NCI-H526 (cell line): ENCODE measurements around the gene MAFB.

Experiments used
- DNase-seq, 2 experiments: peaks; one replicate each; lab custom pipeline; 2025; lab: John Stamatoyannopoulos, UW

Gene MAFB

DNA sequence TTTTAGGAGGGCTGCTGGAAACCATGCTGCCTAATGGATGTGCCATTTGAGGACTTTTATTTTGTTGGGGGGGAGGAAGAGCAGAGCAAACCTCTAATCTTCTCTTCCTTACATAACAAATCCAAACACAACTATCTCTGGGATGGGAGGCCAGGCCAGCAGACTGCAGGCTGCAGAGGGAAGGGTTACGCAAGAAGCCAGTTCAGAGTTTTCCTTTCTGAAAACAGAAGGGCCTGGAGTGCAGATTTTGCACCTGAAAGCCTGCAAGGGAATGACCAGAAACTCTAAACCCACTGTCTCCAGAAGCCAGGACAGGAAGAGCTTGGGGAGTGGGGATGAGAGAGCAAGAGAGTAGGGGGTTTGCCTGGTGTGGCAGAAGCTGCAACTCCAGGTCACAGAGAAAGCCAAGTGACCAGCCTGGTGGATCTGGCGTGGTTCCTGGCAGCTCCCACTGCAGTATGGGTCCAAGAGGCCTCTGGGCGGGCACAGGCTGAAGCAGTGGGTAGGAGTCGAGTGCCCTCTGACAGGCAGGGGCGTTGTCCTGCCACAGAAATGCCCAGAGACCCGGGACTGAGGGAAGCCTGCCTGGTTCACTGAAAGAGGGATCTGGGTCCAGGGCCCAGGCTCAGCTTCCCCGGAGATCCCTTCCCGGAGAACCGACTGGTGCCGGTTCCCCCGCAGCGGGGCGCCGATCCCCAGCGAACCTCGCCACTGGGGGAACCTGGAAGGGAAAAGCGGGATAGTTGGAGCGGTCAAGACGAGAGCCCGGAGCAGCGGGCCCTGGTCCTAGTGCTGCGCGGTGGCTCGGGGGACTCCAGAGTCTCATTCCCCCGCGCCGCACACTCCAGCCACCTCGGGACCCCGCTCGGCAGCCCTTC is 6.7 kb downstream of the MAFB start:
- DNase-seq, result no peak

DNA sequence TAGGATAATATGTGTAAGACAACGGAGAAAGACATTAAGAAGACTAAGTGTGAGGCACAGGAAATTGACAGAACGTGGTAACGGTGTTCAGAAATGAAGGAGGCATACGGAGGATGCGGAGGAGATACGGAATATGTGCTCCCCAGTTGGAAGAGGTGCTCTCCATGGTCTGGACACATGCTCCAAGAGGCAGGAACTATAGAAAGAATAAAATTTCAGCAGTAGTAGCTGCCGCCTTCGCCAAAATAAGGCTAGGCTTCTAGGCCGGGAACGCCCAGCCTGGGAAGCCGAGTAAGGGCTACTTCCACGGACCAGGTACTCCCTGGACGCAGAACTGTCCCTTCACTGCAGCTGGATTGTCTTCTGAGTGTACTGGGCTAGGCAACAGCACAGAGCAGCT is 7.4 kb downstream of the MAFB start:
- DNase-seq, result no peak

DNA sequence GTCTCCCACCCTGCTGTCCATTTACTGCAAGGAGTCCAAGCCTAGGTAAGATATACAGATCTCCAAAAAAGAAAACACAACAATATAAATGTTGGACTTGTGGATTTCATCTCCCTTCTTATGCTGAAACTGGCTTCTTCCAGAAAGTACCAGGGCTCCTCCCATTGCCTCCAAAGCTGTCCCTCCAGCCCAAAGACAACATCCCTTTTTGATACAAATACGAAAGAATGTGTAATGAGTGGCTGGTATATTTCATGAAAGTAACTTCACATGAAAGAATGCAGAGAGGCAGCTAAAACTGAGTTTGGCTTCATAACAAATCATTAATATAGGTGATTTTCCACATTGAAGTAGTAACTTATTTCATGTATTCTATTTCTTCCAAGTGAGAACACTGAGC is 7.9 kb downstream of the MAFB start:
- no peak for DNase-seq

DNA sequence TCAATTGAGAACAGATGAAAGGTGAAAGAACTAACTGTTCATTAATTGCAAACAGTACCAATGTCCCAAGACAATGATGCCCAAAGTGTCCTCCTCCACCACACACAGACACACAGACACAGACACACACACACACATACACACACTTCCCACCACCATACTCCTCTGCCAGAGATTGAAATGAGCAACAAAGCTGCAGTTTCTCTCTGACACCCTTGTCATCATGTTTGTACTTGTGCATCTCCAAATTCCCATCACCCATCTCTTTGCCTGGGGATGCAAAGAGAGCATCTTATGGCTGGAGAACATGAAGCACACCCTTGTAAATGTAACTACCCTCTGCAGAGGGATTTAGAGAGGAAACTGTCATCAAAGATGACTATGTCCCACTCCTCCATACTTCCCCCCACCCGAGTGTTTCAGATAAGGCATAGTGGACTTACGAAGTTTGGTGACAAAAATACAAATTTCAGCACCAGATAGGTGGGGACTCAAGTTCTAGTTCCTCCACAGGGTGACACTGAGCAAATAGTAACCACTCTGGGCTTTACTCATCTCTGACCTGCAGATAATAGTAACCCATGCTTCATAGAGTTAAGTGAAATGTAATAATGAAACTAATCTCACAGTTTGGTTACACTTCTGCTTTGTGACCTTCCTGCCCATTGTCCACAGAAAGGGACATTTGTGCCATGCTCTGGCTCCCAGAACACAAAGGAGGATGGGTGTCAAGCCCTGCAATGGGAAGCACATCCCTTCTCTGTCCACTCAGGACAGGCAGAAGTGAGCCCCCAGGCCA is 8.7 kb downstream of the MAFB start:
- DNase-seq, result no peak

DNA sequence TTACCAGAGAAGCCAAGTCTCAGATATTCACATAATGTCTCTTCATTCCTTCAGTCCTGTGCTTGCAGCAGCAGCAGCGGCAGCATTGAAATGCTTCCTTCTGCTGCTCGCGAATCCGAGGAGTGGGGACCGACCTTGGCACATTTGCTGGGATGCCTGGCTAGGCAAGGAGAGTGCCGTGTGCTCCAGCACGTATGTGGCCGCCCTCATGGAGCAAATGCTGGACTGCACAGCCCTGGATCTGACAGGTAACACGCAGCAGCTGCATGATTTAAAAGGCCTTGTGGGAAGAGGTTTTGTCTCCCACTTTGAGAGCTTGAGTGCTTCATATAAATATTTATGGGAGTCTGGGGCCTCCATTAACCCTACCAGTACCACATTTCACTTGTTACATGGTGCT is 9.9 kb downstream of the MAFB start:
- no peak for DNase-seq

DNA sequence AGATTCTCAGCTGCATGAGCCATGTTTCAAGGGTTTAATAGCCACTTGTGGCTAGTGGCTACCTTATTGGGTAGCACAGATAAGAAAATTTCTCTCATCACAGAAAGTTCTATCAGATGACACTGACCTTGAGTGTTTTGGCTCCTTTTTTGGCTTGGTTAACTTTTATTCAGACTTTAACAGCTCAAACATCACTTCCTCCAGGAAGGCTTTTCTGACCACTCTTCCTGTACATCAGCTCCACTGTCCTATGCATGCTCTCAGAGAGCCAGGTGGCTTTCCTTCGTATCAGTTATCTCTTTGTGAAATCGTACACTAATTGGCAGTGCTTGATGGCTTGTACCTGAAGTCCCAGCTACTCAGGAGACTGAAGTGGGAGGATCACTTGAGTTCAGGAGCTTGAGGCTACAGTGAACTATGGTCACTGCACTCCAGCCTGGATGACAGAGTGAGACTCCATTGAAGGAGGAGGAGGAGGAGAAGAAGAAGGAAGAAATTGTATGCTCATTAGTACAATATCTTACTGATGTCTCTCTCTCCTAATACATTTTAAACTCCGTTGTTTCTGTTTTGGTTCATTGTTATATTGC is 10.7 kb downstream of the MAFB start:
- DNase-seq, result no peak

DNA sequence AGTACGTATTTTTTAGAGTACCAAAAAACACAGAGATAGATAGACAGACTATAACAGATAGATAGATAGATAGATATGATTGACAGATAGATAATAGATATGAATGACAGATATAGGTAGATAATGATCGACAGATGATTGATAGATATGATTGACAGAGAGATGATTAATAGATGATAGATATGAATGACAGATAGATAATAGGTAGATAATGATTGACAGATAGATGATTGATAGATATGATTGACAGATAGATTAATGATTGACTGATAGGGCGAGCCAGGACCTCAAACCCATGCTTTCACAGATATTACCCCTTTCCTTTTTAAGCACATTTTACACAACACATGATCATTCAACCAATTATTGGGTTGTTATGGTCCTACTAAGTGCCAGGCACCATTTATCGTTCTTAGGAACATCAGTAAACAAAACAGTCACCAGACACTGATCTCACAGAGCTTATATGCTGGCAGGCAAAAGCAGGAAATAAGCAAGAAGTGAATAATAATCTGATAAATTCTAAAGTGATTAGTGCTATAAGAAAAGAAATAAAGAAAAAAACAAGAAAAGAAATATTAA is 11.6 kb downstream of the MAFB start:
- DNase-seq, result no peak

DNA sequence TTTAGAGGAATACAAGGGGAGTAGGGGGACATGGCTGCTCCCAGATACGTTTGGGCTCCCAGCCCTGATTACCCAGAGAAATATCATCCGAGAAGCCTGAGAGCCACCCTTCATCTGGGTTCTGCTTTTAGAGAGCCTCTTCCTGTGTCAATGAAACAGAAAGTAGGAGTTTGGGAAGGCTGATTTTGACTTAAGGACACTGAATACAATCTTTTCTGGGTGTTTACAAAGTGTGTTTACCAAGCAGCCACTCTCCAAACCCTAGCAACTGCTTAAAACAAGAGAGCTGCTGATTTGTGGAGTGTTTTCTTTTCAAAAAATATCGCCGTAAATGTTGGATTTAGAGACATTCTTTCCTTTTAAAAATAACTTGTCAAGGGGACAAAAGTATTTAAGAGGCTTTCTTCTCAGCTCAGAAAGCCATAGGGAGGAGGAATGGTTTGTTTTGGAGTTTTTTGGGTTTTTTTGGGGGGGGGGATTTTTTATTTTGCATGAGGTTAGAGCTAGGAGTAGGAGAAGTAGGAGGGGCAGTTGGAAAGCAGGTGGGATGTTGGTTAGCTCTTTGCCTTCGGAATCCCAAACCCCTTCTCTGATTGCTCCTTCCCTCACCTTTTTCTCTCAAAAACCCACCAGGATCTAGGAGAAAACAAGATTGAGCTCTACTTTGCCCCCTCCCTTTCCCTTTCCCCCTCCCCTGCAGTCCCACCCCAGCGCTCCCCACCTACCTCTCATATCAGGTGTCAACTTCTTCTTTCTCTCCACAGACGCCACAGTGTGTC is 12.4 kb downstream of the MAFB start:
- DNase-seq, result no peak

DNA sequence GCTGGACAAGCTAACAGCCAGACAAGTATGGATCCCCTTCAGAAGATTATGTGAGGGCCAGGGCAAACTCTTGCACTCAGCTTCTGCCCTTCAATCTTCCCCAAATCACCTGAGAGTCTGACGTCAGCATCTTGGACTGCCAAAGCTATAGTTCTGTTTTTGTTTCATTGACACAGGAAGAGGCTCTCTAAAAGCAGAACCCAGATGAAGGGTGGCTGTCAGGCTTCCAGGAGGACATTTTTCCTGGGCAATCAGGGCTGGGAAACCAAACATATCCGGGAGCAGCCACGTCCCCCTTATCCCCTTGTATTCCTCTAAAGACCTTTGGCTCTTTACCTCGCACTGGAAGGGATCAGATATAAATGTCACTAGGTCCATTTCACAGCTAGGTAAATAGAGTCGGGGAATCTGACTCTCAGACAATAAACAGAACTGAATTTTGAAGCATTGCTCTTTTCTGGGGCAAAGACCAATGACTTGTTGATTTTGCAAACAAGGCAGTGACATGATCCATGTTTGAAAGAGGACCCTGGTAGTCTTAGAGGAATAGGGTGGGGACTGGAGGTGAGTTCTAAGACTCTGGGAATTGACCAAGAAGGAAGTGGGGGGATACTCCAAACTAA is 13.3 kb downstream of the MAFB start:
- DNase-seq, result no peak

DNA sequence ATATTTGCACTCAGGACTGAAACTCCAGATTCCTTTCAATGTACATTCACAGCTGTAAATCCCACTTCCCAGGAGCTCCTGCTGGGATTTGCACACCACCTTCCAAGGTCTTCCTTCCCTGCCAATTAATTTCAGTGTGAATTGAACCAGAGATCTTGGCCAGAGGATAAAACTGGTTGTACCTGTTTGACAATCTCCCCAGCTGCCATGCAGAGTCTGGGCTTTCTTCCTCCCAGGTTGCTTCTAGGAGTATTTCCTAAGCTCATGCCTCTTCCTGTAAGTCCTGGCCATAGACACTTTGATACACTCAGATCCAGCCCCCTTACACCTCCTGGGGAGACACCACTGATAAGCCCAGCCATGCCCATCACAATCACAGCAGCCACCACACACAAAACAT is 15.6 kb downstream of the MAFB start:
- DNase-seq, result peak; percentile 44 to 46

DNA sequence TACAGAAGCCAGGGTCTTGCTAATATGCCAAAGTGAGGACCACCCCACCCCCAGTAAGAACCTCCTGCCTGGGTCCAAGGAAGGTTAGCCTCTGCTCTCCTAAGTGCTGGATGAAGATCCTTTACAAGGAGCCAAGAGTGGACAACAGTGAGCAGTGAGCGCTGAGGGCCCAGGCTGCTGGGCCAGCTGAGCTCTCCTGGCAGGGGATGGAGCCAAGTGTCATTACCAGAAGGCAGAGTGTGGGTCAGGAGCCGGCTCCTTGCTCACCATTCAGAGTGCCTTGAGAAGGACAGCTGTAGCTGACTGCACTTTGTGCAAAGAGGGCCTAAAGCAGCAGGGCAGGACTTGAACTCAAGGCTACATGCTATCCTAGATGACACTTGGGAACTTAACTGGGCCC is 16.9 kb downstream of the MAFB start:
- no peak for DNase-seq

DNA sequence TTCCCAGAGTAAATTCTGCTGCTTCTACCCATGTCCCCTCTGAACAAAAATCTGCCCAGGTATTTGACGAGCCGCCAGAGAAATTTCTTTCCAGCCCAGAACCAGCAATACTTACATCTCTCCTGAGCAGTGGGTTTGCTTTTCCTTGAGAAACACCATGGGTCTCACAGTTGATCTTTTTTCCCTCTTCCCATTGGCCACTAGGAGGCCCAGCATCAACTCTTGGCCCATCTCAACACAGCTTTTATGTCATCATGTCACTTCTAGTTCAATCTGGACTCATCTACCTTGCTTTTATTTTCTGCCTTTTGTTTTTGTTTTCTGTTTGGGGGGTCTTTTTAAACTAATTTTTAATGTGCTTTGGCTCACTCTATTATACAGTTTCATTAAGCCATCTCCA is 18.8 kb downstream of the MAFB start:
- no peak for DNase-seq

DNA sequence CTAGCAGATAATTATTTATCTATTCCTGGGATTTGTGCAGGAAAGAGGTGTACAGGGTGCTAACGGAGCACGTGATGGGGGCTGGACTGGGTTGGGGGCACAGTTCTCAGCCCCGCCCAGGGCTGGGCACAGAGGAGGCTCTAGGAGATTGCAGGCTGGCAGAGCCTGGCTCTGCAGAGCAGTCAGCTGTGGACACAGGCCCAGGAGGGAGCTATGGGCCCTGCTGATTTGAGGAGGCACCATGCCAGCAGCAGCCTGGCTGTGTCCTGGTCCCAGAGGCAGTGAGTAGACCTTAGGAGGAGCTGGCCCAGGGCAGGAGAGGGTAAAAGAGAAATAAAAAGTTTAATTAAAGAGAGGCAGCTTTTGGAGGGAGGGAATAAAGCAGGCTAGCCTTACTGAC is 19.3 kb downstream of the MAFB start:
- no peak for DNase-seq

DNA sequence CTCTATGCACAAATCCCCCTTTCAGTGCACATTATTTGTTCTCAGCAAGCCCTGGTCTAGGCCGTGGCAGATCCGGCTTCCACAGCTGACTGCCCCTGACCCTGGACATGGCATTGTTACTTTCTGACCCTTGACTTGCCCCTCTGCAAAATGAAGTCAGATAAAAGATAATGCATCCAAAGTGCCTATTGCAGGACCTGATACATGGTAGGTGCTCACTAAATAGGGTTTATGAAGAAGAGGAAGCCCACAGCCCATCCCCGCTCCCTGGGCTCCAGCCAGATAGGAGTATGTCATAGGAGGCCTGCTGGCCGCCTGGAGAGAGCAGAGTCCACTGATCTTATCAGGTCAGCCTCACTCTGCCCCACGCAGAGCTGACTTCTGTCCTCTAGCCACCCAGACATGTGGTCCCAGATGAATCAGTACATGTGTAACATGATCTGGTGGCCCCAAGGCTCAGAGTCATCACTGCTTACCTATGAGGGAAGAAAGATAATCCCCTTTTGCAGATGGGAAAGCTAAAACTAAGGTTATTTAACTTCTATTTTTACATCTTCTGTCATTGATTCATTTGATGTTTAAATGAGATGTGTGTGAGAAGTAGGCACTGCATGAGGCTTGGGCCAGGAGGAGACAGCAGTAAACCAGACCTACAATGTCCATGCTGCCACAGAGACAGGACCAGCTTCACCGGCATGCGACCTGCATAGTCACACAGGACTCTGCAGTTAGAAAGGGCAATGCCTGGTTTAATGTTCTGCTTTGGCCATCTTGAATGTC is 20.4 kb downstream of the MAFB start:
- no peak for DNase-seq

DNA sequence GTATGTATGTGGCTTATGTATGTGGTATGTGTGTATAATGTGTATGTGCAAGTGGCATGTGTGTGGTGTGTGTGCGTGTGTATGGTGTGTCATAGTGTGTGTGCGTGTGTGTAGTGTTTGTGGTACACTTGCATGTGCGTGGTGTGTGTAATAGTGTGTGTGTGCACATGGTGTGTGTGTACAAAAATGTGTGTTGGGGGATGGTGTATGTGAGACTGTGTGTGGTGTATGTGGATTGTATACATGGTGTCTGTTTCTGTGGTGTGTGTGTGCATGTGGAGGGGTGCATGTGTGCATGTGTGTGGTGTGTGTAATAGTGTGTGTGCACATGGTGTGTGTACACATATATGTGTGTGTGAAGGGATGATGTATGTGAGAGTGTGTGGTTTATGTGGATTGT is 21.5 kb downstream of the MAFB start:
- no peak for DNase-seq

DNA sequence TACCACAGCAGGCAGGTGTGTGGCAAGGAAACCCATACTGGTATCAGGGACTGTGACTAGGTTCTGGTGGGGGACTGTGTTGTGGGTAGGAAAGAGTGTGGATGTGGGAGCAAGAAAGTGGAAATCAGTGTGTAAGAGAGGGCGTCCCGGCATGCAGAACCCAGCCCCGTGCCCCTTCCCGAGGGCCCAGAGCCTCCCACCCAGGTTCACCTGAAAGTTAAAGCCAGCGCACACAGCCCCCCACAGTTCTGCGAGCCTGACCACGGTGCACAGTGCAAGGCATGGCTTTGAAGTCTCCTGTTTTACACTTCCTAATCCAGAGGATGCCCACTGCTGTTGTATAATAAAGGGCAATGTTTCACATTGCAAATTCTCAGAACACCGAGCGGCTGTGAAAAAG is 22.7 kb downstream of the MAFB start:
- no peak for DNase-seq

DNA sequence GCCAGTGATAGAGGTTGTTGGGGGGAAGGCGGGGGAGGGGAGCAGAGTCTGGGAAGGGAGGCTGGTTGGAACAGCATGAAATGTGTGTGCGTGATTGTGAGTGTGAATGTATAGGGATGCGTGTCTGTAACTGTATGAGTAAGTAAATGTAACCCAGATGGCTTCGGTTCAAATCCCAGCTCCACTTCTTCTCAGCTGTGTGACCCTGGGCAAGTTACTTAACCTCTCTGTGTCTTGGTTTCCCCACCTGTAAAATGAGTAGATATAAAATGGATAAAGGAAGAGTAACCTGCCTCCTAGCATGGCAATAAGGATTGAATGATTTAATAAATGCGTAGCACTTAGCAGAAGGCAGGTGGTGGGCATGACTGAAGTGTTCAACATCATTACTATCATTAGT is 24.1 kb downstream of the MAFB start:
- DNase-seq, result no peak

DNA sequence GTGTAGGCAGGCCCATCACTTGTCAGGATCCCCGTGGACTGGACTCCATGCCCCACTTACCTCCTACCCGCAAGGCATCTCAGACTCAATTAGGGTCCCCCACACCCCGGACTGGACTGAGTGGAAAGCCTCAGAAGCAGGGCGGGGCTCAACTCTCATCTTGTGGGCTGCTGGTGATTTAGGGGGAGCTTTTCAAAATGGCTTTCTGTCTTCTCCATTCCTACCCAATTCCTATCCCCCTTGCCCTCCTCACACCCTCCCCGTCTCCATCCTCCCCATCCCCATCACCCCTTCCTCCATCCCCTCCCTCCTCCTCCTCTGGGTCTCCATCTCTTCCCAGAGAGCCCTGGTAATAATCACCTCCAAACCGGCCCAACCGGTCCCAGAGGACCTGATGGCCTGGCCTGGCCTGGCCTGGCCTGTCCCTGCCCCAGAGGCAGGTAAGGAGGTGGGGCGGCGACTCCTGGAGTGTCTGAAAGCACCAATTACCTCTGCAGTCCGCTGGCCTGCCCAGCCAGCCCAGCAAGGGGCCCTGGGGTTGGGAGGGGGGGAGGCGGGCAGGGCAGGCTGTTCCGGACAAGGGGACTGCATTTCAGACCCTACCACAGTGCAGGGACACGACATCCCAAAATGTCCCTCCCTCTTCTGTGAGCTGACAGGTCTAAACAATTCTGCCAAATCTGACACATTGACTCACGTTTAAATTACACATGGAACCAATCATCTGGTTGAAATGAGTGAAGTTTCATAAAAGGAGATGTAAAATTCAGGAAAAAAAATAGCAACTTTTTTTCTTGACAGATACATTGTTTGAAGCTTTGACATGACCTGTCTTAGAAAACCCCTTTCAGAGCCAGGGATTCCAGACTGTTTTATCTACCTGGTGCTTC is 24.8 kb downstream of the MAFB start:
- DNase-seq, result no peak

DNA sequence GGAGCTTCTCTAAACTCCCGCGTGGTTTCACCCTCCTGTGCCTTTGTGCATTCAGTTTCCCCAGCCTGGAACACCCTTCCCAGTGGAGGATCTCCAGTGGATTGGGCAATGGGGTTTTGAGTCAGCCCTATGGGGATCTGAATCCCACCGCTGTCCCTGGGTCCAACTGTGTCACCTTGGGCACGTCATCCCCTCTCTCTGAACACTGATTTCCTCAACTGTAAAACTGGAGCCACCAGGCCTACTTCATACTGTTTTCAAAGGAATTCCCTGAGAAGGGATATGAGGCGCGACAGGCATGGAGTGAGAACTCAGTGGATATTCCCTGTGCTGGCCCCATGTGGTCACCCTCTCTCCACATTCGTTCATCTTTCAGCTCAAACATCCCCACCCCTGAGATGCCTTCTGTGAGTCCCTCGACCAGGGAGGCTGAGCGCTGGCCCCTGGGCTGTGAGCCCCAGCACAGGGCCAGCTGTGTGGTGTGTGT is 25.7 kb downstream of the MAFB start:
- no peak for DNase-seq
